Neutrophil (primary cell): ENCODE measurements around the gene TLK2.
"Not testable (repeated sequence)": the region's sequence is repeated elsewhere in the genome, so short reads cannot be mapped to it uniquely, and the experiment has no call there.

Experiments
- H3K27ac ChIP-seq: fragments of 200-600 bp; sonication (generic); 2 replicates; pipeline ENCODE4 v1.5.1; 2016; ENCODE audit warnings: mild to moderate bottlenecking, moderate library complexity
- H3K27me3 ChIP-seq: fragments of 200-600 bp; sonication (generic); 2 replicates; pipeline ENCODE4 v1.6.0; 2016; ENCODE audit warnings: mild to moderate bottlenecking
- H3K36me3 ChIP-seq: fragments of 200-600 bp; sonication (generic); 2 replicates; pipeline ENCODE4 v1.5.1; 2017
- H3K4me1 ChIP-seq, 2 experiments: fragments of 200-600 bp in 1 of 2; sonication (generic) in 1 of 2; 1 replicate in 1 of 2; 2 replicates in 1 of 2; pipeline versions ENCODE4 v1.5.1 to v1.6.1; 2013 to 2016; ENCODE audit warnings: low read depth in 1 of 2, low read length in 1 of 2, mild to moderate bottlenecking in 1 of 2, moderate library complexity in 1 of 2; ENCODE audit not compliant: control insufficient read depth in 1 of 2, insufficient read depth in 1 of 2
- H3K4me3 ChIP-seq, 2 experiments: fragments of 200-600 bp in 1 of 2; sonication (generic) in 1 of 2; 1 replicate in 1 of 2; 2 replicates in 1 of 2; pipeline ENCODE4 v1.5.1; 2013 to 2016; ENCODE audit warnings: low read depth in 1 of 2, low read length in 1 of 2, mild to moderate bottlenecking in 1 of 2, moderate library complexity in 1 of 2
- H3K9me3 ChIP-seq: fragments of 200-600 bp; sonication (generic); 2 replicates; pipeline ENCODE4 v1.5.1; 2016
- TF ChIP-seq, protein P1 (sequence below): fragments of 200-600 bp; sonication (generic); IDR thresholded peaks from 2 replicates; pipeline ENCODE4 v1.5.1; 2016; ENCODE audit warnings: antibody characterized with exemption

The TLK2 gene

DNA sequence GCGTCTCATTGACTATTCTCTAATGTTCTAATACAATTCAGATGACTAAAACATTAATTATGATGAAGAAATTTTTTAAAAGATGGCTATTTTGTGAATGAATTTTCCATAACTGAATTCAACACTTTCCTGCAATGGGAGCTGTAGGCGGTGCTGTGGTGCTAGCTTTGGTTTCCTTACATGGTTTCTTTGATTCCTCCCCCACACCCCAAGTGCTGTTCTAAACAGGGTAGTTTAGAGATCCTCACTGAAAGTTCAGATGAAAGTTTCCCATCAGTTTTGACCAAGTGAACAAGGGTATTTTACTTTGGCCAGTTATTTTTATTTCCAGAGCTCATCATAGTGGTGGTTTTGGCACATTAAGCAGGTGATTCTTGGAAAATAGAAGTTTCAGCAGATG lies 122.8 kb downstream of the TLK2 start:
- no peak overlapping the region for H3K27ac ChIP-seq
- TF ChIP-seq, protein P1, sequence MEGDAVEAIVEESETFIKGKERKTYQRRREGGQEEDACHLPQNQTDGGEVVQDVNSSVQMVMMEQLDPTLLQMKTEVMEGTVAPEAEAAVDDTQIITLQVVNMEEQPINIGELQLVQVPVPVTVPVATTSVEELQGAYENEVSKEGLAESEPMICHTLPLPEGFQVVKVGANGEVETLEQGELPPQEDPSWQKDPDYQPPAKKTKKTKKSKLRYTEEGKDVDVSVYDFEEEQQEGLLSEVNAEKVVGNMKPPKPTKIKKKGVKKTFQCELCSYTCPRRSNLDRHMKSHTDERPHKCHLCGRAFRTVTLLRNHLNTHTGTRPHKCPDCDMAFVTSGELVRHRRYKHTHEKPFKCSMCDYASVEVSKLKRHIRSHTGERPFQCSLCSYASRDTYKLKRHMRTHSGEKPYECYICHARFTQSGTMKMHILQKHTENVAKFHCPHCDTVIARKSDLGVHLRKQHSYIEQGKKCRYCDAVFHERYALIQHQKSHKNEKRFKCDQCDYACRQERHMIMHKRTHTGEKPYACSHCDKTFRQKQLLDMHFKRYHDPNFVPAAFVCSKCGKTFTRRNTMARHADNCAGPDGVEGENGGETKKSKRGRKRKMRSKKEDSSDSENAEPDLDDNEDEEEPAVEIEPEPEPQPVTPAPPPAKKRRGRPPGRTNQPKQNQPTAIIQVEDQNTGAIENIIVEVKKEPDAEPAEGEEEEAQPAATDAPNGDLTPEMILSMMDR: no peak
- no peaks in the 10 kb centered on the region for H3K4me1 ChIP-seq

DNA sequence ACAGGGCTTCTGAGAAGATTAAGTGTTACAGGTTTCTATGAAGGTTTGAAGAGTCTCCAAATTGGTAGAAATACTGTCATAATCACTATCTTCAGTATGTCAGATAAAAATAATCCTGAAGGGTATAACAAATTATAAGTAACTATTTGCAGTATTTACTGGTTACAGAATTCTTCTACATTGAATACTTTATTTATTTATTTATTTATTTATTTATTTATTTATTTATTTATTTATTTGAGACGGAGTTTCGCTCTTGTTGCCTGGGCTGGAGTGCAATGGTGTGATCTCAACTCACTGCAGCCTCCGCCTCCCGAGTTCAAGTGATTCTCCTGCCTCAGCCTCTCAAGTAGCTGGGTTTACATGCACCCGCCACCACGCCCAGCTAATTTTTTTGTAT lies 125.2 kb downstream of the TLK2 start:
- H3K27me3 ChIP-seq, H3K27ac ChIP-seq, H3K4me1 ChIP-seq, H3K9me3 ChIP-seq, H3K4me3 ChIP-seq: not testable (repeated sequence)
- H3K36me3 ChIP-seq: peaks cover 99% of the 10 kb centered on the region

More for the DNA sequence above, 122.8 kb downstream of the TLK2 start:
- H3K9me3 ChIP-seq: no peaks in the 10 kb centered on the region
- no peaks in the 10 kb centered on the region for H3K27me3 ChIP-seq
- H3K4me3 ChIP-seq: no peak overlapping the region
- peaks cover 92% of the 10 kb centered on the region for H3K36me3 ChIP-seq

DNA sequence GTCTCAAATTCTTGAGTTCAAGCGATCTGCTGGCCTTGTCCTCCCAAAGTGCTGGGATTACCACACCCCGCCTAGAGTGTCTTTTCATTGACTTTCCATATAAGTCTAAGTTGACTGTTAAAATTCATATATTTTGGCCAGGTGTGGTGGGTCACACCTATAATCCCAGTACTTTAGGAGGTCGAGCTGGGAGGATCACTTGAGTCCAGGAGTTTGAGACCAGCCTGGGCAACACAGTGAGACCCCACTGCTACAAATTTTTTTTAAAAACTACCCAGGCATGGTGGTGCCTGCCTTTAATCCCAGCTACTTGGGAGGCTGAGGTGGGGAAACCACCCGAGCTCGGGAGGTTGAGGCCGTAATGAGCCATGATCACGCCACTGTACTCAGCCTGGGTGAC lies 127.0 kb downstream of the TLK2 start:
- H3K27ac ChIP-seq: no peak overlapping the region
- no peaks in the 10 kb centered on the region for H3K9me3 ChIP-seq
- no peak overlapping the region for H3K4me3 ChIP-seq
- TF ChIP-seq, protein P1: no peak
- H3K36me3 ChIP-seq: peaks cover 99% of the 10 kb centered on the region
- H3K27me3 ChIP-seq: no peaks in the 10 kb centered on the region
- H3K4me1 ChIP-seq: no peaks in the 10 kb centered on the region

DNA sequence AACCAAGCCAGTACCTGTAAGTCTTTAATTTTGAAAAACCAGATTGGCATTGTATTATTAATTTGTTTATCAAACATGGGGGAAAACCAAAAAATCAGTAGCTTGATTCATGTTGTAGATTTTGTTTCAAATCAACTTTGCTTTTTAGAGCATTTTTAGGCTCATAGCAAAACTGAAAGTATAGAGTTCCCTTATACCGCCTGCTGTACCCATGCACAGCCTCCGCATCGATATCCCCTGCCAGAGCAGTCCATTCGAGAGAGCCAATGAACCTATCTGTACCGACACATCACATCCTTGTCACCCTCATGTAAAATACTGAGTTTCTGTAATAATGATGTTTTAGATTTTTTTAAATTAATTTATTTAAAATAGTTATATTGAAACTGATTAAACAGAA lies 132.7 kb downstream of the TLK2 start:
- H3K36me3 ChIP-seq: peaks cover 98% of the 10 kb centered on the region
- no peak overlapping the region for H3K27ac ChIP-seq
- no peak overlapping the region for H3K4me3 ChIP-seq
- H3K4me1 ChIP-seq: no peaks in the 10 kb centered on the region
- H3K9me3 ChIP-seq: no peaks in the 10 kb centered on the region
- TF ChIP-seq, protein P1: no peak
- no peaks in the 10 kb centered on the region for H3K27me3 ChIP-seq

DNA sequence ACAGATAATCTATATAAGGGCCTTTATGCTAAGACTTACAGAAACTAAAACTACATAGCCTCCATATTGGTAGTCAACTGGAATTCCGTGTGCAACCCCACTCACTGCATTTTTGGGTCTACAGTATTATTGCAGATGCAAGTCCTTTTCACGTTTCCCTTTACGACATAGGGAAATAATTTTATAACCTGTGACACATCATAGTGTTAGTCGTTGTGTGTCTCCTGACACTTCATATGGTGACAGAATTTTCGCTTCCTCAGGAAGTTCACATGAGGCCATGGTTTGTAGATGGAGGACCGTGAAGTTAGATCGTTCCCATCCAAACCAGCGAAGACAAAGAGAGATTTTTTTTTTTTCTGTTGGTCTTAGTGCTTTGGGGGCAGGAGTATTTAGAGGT lies 133.1 kb downstream of the TLK2 start:
- H3K36me3 ChIP-seq: peaks cover 95% of the 10 kb centered on the region
- no peak overlapping the region for H3K4me3 ChIP-seq
- H3K27ac ChIP-seq: no peak overlapping the region
- H3K4me1 ChIP-seq: no peaks in the 10 kb centered on the region
- H3K9me3 ChIP-seq: no peaks in the 10 kb centered on the region
- TF ChIP-seq, protein P1: no peak
- H3K27me3 ChIP-seq: no peaks in the 10 kb centered on the region

DNA sequence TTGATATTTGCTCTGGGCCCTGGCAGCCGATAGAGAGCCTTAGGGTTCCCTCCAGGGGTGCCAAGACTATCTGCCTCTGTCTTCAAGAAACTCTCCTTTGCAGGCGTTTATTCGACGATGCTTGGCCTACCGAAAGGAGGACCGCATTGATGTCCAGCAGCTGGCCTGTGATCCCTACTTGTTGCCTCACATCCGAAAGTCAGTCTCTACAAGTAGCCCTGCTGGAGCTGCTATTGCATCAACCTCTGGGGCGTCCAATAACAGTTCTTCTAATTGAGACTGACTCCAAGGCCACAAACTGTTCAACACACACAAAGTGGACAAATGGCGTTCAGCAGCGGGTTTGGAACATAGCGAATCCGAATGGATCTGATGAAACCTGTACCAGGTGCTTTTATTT lies 133.7 kb downstream of the TLK2 start:
- H3K27me3 ChIP-seq, H3K4me1 ChIP-seq, H3K9me3 ChIP-seq, H3K27ac ChIP-seq, H3K4me3 ChIP-seq: not testable (repeated sequence)
- peaks cover 89% of the 10 kb centered on the region for H3K36me3 ChIP-seq

DNA sequence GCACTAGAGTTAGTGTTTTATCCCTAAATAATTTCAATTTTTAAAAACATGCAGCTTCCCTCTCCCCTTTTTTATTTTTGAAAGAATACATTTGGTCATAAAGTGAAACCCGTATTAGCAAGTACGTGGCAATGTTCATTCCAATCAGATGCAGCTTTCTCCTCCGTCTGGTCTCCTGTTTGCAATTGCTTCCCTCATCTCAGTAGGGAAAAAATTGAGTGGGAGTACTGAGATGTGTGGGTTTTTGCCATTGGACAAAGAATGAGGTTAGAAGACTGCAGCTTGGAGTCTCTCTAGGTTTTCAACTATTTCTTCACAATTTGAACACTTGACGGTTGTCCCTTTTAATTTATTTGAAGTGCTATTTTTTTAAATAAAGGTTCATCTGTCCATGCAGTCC lies 134.5 kb downstream of the TLK2 start:
- H3K36me3 ChIP-seq: peaks cover 85% of the 10 kb centered on the region

More for the DNA sequence above, 134.5 kb downstream of the TLK2 start:
- not testable (repeated sequence) for H3K27me3 ChIP-seq, H3K4me1 ChIP-seq, H3K9me3 ChIP-seq, H3K4me3 ChIP-seq, H3K27ac ChIP-seq
